ENCODE measurements around the gene ADGRE2.

The ADGRE2 gene

GRCh38 chr19:14735915-14736314 lies 42.4 kb downstream of the ADGRE2 start:
- DNase-seq (ENCODE audit: low read depth, low spot score) = no peak

- no peak for DNase-seq (ENCODE audit: low read depth, low spot score)
These were observed 44.8 kb downstream of the ADGRE2 start for GRCh38 chr19:14733574-14733973.

- DNase-seq (ENCODE audit: low read depth, low spot score) = no peak
These were observed 45.9 kb downstream of the ADGRE2 start for GRCh38 chr19:14732510-14732909.

GRCh38 chr19:14731200-14731599 lies 47.2 kb downstream of the ADGRE2 start:
- no peak for DNase-seq (ENCODE audit: low read depth, low spot score)

GRCh38 chr19:14728595-14728994 lies 49.8 kb downstream of the ADGRE2 start:
- DNase-seq (ENCODE audit: low read depth, low spot score) = no peak

DNA sequence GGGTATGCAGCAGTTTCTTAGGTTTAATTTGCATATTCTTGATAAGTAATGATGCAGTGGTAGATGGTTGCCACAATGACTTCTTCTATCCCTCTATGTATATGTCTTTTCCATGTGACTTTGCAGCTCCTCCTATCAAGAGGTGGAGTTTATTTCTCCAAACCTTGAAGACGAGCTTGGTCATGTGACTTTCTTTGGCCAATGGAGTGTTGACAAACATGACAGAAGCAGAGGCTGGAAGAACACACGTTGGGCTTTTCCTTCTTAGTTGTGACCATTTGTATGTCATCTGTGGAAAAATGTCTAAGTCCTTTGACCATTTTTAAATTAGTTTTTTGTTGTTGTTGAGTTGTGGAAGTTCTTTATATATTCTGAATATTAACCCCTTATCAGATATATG lies 56.2 kb downstream of the ADGRE2 start:
- no peak for DNase-seq (ENCODE audit: low read depth, low spot score)

DNA sequence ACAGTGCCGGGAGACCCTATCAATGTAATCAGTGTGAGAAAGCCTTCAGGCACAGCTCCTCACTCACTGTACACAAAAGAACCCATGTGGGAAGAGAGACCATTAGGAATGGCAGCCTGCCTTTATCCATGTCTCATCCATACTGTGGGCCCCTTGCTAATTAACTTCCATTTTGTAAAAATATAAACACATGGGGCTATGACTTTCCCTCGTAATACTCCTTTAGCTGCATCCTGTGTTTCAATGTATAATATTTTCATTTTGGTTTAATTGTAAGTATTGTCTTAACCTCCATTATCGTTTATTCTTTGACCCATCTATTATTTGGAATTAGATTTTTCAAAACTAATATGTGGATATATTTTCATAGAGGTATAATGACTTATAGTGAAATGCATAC lies 59.2 kb downstream of the ADGRE2 start:
- DNase-seq (ENCODE audit: low read depth, low spot score) = no peak

- DNase-seq (ENCODE audit: low read depth, low spot score) = no peak
These were observed 59.7 kb downstream of the ADGRE2 start for GRCh38 chr19:14718522-14719116.

DNA sequence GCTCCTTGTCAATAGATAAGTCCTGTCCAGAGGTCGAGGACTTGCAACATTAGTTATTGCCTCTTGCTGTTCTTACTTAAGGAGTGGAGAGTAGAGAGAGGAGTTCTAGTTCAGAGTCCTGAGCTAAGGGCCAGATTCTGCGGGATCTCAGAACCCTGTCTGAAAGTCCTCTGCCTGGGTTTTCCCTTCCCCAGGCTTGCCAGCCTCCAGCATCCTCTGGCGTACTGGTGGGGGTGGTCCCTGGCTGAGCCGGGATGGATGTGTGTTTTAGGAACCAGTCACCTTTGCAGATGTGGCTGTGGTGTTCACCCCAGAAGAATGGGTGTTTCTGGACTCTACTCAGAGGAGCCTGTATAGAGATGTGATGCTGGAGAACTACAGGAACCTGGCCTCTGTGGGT lies 62.5 kb downstream of the ADGRE2 start:
- DNase-seq (ENCODE audit: low read depth, low spot score) = no peak

DNA sequence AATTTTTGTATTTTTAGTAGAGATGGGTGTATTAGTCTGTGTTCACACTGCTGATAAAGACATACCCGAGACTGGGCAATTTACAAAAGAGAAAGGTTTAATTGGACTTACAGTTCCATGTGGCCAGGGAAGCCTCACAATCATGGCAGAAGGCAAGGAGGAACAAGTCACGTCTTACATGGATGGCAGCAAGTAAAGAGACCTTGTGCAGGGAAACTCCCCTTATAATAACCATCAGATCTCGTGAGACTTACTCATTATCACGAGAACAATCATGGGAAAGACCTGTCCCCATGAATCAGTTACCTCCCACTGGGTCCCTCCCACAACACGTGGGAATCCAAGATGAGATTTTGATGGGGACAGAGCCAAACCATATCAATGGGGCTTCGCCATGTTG lies 73.9 kb downstream of the ADGRE2 start:
- DNase-seq (ENCODE audit: low read depth, low spot score) = no peak

DNA sequence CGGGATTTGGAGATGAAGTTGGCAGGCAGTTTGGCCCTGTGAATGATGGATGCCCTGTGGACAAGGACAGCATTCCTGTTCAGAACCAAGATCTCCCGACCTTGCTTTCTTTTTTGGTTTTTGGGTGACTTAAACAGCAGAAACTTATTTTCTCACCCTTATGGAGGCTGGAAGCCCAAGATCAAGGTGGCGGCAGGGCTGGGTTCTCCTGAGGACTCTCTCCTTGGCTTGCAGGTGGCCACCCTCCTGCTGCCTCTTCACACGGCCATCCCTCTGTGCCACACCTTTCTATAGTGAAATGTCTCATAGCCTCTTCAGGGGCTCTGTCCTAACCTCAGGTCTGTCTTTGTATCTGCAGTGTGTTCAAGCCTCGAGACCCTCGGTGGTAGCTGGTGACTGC lies 74.5 kb downstream of the ADGRE2 start:
- no peak for DNase-seq (ENCODE audit: low read depth, low spot score)

DNA sequence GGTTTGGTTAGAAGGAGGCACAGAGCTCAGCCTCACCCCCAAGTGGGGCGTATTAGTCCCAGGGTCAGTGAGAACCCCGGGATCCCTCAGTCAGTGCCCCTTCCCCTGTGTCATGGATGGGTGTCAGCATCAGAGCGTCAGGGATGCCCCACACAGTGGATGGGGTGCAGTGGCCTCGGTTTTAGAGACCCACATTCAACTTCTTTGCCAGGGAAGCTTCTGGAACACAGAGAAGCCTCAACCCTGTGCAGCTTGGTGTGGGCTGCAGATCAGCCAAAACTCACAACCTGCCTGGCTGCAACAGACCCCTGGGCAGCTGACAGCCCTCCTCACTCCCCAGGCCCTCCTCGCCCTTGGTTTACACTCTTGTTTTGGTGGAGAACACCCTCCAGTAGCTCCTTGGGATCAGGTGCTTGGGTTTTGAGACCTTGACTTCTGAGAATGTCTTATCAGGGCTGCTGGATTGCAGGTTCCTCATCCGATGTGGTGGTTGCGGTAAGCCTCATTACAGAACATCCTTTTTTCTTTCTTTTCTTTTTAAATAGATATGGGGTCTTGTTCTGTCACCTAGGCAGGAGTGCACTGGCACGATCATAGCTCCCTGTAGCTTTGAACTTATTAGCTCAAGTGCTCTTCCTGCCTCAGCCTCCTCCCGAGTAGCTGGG lies 77.5 kb downstream of the ADGRE2 start:
- DNase-seq (ENCODE audit: low read depth, low spot score) = no peak

DNA sequence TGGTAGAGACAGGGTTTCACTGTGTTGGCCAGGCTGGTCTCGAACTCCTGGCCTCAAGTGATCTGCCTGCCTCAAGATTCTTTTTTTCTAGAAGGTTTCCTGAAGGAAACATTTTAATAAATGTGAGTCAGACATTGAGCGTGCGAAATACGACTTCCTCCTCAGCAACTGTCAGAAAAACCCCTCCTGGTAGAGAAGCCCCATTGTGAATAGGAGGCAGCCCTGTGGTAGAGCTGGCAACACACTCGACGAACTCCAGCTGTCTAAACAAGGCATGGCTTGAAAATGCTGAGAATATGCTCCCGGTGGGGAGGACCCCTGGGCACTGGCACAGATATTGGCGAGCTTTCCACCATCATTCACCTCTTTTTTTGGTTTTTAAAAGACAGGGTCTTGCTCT lies 78.7 kb downstream of the ADGRE2 start:
- no peak for DNase-seq (ENCODE audit: low read depth, low spot score)

DNA sequence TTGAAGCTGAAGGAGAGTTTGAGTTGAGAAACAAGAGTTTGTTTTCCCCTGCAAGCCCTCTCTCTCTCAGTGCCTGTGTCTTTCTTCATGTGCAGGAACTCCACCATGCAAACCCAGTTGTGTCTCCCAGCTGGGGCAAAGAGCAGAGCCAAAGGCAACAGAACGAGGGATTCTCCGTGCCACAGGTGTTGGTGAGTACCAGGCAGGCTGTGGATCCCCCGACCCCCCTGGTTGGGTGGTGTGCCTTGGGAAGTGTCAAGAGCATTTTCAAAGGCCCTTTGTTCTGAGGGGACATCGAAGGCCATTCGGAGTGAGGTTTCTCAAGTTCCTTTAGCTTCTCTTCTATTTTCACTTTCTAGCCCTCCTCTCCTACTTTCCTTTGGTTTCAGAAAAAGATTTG lies 82.9 kb downstream of the ADGRE2 start:
- DNase-seq (ENCODE audit: low read depth, low spot score) = no peak

DNA sequence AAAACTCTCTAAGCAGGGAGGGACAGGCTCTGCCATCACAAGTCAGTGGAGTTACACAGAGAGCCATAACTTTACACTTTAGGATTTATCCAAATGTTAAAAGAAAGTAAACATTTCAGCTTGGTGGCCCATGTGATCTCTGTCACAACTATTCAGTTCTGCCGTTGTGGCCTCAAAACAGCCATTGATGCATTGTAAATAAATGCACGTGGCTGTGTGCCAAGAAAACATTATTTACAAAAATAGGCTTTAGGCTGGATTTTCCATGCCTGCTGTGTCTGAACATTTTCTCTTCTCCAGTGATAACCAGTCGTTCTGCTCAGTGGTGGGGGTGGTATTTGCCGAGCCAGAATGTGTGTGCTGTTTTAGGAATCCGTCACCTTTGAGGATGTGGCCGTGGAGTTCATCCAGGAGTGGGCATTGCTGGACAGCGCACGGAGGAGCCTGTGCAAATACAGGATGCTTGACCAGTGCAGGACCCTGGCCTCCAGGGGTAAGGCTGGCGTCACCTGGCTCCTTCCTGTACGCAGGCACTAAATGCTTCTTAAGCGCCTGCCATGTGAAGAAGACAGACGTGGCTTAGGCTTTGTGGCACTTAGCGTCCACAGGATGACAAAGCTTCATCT lies 83.6 kb downstream of the ADGRE2 start:
- DNase-seq (ENCODE audit: low read depth, low spot score) = no peak

- peak; percentile 60 for DNase-seq (ENCODE audit: low read depth, low spot score)
These were observed 88.5 kb downstream of the ADGRE2 start, which contains the start of gene ZNF333 for GRCh38 chr19:14689598-14690503. Gene ZNF333, plus strand, starts transcription at chr19:14690048. Its CDS starts 3,444 bp downstream, at chr19:14693492.

DNA sequence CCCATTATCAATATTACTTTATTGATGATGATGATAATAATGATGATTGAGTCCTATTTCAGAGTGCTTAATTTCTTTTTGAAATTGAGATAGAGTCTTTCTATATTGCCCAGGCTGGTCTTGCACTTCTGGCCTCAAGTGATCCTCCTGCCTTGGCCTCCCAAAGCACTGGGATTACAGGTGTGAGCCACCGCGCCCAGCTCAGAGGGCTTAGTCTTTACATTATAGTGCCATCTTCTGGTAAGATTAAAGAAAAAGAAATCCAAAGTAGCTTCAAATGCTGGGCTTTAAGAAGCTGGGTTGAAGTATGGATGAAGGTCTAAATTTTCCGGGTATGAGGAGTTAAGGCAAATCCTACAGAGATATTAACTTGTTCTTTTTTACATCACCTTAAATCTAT lies 91.9 kb downstream of the ADGRE2 start:
- DNase-seq (ENCODE audit: low read depth, low spot score) = no peak

DNA sequence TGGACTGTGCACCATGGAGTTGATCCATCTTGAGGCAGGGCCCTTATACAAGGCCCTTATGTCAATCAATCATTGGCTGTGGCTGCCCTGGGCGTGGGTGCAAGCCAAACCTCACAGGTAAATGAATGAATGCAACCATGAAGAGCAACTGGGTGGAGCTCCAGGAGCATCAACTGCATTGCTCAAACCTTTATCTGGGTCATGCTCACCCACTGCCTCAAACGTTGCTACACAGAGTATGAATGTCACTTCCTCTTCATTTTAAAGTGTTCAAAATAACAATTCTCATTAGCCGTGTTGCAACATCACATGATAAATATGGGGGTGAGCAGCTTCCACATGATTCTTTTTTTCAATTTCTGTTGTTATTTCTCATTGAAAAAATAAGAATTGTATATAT lies 94.9 kb downstream of the ADGRE2 start:
- no peak for DNase-seq (ENCODE audit: low read depth, low spot score)
